C1 segment of cervical spinal cord (tissue), 14 donors: ENCODE results near the gene HDGFL2.
"Not testable (repeated sequence)": the region's sequence is repeated elsewhere in the genome, so short reads cannot be mapped to it uniquely, and the experiment has no call there.

Experiments
- DNase-seq, 14 donors: peaks; one replicate each; lab custom pipeline; 2025; lab: John Stamatoyannopoulos, UW

Gene HDGFL2

GRCh38 chr19:4512070-4512469 is 40.0 kb downstream of the HDGFL2 start:
- DNase-seq = no peak

- DNase-seq = no peak
Observed at GRCh38 chr19:4513248-4513647, 41.2 kb downstream of the HDGFL2 start.

DNA sequence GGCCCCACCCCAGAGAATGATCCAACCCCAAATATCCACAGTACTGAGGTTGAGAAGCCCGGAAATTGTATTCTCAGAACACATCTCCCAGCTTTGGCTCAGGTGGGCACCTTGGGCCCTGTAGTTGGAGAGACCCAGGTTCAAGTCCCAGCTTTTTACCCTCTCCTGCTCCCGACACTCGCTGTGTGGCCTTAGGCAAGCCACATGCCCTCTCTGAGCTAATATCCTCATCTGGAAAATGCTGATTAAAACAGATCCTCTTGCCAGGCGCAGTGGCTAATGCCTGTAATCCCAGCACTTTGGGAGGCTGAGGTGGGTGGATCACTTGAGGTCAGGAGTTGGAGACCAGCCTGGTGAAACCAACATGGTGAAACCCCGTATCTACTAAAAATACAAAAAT is 43.6 kb downstream of the HDGFL2 start:
- DNase-seq = no peak

- DNase-seq = no peak
Observed at GRCh38 chr19:4516199-4516938, 44.3 kb downstream of the HDGFL2 start.

GRCh38 chr19:4516939-4517300 is 44.8 kb downstream of the HDGFL2 start:
- DNase-seq = peak in 6 of 14 donors; percentile 11 to 54 (median 38)

DNA sequence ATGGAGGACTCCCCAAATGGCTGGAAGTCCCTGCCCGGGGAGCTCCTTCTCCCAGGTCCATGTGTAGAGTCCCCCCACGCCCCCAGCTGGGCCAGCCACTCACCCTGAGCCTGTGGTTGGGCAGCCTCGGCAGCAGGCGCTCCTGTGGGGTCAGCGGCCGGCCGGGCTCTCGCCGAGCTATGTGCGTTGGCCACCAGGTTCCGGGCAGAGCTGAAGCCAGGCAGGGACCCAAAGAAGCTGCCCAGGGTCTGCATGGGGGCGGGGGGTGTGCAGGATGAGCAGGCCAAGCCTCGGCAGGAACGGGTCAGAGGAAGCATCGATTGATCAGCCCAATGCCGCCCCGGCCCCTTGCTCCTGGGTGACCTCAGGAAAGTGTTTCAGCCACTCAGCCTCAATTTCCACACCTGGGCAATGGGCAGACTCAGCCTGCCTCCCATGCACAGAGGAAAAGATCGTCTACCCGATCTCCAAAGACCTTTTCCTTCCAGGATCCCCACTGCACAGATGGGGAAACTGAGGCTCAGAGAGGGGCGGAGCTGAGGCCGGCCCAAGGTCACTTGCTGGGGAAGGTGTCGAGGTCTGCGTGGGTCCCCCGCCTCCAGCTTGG is 45.5 kb downstream of the HDGFL2 start:
- no peak for DNase-seq

DNA sequence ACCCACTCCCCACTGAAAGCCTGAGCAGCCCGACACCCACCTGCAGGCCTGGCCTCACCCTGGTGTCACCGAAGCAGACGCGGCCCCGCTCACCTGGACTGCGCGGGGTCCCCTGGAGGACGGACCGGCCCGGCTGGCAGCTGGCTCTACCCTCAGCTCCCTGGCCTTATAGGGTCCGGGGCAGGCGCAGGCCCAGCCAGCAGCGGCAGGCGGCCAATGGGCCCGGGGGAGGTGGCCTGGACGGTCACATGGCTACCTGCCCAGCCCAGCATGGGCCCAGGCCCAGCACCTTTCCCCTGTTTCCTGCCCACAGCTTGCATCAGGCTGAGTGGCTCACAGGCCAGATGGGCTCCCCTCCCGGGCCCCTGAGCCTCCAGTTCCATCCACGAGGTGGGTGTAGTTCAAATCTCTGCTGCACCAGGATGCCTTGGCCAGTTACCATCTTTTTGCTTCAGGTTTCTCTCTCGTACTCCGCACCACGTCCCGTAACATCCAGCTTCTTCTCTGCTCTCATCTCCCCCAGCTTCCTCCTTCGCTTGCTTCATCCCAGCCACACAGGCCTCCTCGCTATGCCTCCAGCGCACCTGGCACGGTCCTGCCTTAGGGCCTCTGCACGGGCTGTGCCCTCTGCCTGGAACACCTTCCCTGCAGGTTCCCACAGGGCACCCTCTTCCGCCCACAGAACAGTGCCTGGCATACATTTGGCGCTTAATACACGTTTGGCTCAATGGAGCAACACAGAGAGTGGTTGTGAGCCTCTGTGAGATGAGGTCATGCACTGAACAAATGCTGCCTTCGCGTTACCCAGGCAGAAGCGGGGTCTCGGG is 46.5 kb downstream of the HDGFL2 start, which contains the start of gene PLIN4:
PLIN4 (minus strand) TSS at position 142 of the 827 bp plus-strand sequence. CDS start 214 bp downstream, outside the sequence.
- DNase-seq = peak in 9 of 14 donors; percentile 3 to 81 (median 55)

DNA sequence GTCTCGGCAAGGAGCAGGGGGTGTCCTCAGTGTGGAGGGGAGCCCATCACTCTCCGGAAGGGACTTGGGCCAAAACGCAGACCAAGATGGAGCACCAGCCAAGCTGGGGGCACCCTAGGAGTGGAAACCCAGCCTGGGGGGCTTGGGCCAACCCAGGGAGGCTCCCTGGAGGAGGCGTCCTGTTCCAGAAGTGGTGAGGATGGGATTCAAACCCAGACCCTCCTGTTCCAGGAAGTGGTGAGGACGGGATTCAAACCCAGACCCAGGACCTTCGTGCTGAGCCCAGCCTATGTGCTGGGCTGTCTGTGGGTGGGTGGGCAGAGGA is 47.0 kb downstream of the HDGFL2 start:
- no peak for DNase-seq

DNA sequence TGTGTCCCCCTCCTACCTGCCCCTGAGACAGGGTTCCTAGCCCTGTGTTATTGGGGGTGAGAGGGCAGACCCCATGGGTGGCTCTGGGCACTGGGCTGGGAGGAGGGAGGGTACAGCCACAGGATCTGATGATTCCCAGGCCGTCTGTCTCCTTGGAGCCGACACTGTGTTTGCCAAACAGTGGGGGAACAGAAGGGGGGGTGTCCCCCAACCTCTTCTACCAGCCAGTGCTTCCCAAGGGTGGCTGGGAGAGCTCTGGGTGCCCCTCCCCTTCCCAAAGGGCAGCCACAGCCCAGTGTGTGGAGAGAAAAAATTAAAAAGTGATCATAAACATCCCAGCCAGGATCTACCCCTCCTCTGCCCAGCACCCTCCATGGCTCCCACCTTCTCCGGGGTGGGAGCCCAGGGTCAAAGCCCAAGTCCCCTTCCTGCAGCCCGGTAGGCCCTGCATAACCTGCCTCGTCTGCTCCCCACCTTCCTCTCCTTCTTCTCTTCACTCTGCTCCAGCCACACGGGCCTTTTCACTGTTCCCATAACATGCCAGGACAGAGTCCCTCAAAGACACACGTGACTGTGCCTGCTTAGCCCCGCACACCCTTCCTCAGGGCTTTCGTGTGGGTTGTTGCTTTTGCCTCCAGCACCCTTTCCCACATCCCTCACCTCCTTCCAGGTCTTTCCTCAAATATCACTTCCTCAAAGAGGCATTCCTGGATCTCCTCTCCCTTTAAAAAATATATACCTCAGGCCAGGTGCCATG is 47.6 kb downstream of the HDGFL2 start:
- peak in 5 of 14 donors; percentile 18 to 31 (median 25) for DNase-seq

GRCh38 chr19:4521170-4521887 is 49.2 kb downstream of the HDGFL2 start:
- no peak for DNase-seq

GRCh38 chr19:4521888-4522242 is 49.8 kb downstream of the HDGFL2 start:
- no peak for DNase-seq

- DNase-seq = no peak
Observed at GRCh38 chr19:4522291-4523002, 50.4 kb downstream of the HDGFL2 start.

GRCh38 chr19:4523306-4524110 is 51.4 kb downstream of the HDGFL2 start:
- peak in 2 of 14 donors; percentile 6 to 26 for DNase-seq

DNA sequence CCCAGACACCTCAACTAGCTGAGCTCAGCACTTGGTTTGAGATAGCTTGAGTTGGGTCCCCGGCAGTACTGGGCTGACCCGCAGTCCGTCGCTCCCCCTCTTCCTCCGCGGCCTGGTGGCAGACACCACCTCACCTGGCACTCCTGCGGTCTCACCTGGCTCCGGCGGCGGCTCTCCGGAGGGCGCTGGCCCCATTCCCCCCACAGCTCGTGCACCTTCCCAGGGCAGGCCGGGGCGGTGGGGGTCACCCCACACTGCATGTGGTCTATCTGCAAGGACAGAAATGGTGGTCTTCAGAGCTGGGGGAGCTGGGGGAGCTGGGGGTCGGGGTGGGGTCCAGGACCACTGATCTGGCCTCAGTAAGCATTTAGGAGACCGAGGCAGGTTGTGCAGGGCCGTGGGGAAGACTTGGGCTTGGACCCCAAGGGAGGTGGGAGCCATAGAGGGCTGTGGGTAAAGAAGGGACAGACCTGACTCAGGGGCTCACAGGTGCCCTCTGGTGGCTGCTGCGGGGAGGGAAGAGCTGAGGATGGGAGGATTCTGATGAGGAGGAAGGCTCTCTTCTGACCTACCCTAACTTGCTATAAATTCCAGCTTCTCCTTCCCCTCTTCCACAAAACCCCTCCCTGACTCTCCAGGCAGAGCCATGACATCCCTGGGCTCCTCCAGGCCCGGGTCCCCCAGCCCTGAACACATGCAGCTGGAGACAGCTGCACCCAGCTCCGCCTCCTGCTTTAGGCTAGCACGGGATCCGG is 52.9 kb downstream of the HDGFL2 start:
- DNase-seq = peak in 2 of 14 donors; percentile 3 to 11

DNA sequence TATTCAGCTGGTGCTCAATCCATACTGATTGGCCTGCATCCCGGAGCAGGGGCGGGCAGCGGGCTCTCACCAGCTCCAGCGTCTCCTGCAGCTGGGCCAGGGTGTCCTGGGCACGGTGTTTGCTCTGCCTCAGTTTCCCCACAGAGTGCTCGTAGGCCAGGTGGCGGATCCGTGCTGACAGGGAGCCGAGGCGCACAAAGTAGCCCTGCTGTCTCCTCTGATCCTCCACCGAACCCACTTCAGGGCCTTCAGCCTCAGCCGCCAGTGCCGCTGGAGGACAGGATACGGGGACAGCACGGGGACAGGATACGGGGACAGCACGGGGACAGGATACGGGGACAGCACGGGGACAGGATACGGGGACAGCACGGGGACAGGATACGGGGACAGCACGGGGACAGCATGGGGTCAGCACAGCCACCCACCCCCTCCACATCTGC is 53.5 kb downstream of the HDGFL2 start:
- DNase-seq = no peak

GRCh38 chr19:4527377-4527776 is 55.3 kb downstream of the HDGFL2 start:
- DNase-seq = not testable (repeated sequence)

- DNase-seq = no peak
Observed at GRCh38 chr19:4528843-4529242, 56.7 kb downstream of the HDGFL2 start.

DNA sequence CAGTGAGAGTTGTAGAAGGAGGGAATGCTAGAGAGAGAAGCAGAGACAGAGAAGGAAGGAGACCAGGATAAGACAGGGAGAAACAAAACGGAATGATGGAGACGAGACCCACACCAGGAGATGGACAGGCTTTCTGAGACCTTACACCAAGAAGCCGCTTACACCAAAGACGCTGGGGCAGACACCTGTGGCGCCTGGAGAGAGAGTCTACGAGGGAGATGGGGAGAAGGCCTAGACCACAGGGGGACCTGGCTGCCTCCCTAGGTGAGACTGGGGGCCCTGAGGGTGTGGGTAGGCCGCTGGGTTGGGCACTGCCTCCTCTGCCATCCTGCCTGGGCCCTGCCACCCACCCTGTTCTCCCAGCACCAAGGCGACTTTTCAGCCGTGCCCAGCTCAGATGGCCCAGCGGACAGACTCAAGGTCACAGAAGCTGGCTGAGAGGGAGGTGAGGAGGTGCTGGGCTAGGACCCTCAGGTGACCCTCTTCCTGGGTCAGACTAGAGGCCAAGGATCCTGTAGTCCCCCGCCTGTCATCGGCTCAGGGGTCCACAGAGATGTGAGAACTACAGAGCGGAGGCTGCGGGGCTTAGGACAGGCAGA is 57.9 kb downstream of the HDGFL2 start:
- no peak for DNase-seq
